ENCODE data around the gene CCDC88C. TPM values are rescaled to one million over a fixed set of nuclear protein-coding genes. Genes with fewer than 3 reads are reported as not detected.
"Not testable (repeated sequence)": the region's sequence is repeated elsewhere in the genome, so short reads cannot be mapped to it uniquely, and the experiment has no call there.

Gene CCDC88C
- total RNA-seq, 1 experiment from 2014 or later = 19.7 TPM

- no peak overlapping the region for H3K4me2 ChIP-seq (ENCODE audit: low read length)
- ChIA-PET POLR2A (ENCODE audit: unreplicated experiment) (no interaction called here), CTCF (no interaction called here)
- BruUV-seq (replicated peaks) = no TSS peak
- no peaks in the 10 kb centered on the region for H3K79me2 ChIP-seq (ENCODE audit: low read length)
- no peaks in the 10 kb centered on the region for H3K9me3 ChIP-seq (ENCODE audit: low read length)
- H3K27ac ChIP-seq (ENCODE audit: low read length) = no peak overlapping the region
- H3K27me3 ChIP-seq (ENCODE audit: low read length) = no peaks in the 10 kb centered on the region
- DNase-seq = no peak
- H2AFZ ChIP-seq (ENCODE audit: low read length) = no peak overlapping the region
- H3K4me1 ChIP-seq (ENCODE audit: insufficient read depth, low read length) = no peaks in the 10 kb centered on the region
- no peak overlapping the region for H3K4me3 ChIP-seq (ENCODE audit: low read length)
- TF ChIP-seq EZH2phosphoT487 (IDR thresholded peaks at IDR 0.05; ENCODE audit: borderline replicate concordance, low read length) = no peak
- TF ChIP-seq EZH2 (IDR thresholded peaks at IDR 0.05; ENCODE audit: low read length, unreplicated experiment) = no peak
- TF ChIP-seq CTCF (conservative IDR thresholded peaks at IDR 0.05; ENCODE audit: low read depth, low read length) = no peak
- no peak overlapping the region for H3K9ac ChIP-seq (ENCODE audit: low read length)
- intact Hi-C loops (cut with micrococcal nuclease) = no loop called here
- H3F3A ChIP-seq (ENCODE audit: low read length, unreplicated experiment) = no peaks in the 10 kb centered on the region
- no peaks in the 10 kb centered on the region for H3K9me2 ChIP-seq (replicated peaks; ENCODE audit: low read length)
- H3K36me3 ChIP-seq (ENCODE audit: low read depth, low read length) = no peaks in the 10 kb centered on the region
- H4K20me1 ChIP-seq (ENCODE audit: low read length) = no peaks in the 10 kb centered on the region
- no peak for ATAC-seq
Measured at GRCh38 chr14:91444335-91445020, 26.9 kb upstream of the CCDC88C start.

DNA sequence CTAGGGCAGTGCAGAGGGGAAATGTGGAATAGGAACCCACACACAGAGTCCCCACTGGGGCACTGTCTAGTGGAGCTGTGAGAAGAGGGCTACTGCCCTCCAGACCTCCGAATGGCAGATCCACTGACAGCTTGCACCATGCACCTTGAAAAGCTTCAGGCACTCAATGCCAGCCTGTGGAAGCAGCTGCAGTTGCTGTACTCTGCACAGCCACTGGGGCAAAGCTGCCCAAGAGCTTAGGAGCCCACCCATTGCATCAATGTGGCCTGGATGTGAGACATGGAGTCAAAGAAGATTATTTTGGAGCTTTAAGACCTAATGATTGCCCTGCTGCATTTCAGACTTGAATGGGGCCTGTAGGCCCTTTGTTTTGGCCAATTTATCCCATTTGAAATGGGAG lies 21.7 kb upstream of the CCDC88C start:
- H3K4me1 ChIP-seq (ENCODE audit: insufficient read depth, low read length) = no peaks in the 10 kb centered on the region
- no peaks in the 10 kb centered on the region for H3K27me3 ChIP-seq (ENCODE audit: low read length)
- no peaks in the 10 kb centered on the region for H3F3A ChIP-seq (ENCODE audit: low read length, unreplicated experiment)
- no peaks in the 10 kb centered on the region for H3K79me2 ChIP-seq (ENCODE audit: low read length)
- no peaks in the 10 kb centered on the region for H3K36me3 ChIP-seq (ENCODE audit: low read depth, low read length)
- H4K20me1 ChIP-seq (ENCODE audit: low read length) = no peaks in the 10 kb centered on the region
- H3K27ac ChIP-seq (ENCODE audit: low read length) = no peak overlapping the region
- no TSS peak for BruUV-seq (replicated peaks)
- intact Hi-C loops (cut with micrococcal nuclease) = no loop called here
- POLR2A ChIA-PET (ENCODE audit: unreplicated experiment) = no interaction called here
- no peak for ATAC-seq
- H3K4me3 ChIP-seq (ENCODE audit: low read length) = no peak overlapping the region
- CTCF ChIA-PET = no interaction called here
- no peak for TF ChIP-seq EZH2 (IDR thresholded peaks at IDR 0.05; ENCODE audit: low read length, unreplicated experiment)
- no peaks in the 10 kb centered on the region for H3K9me3 ChIP-seq (ENCODE audit: low read length)
- no peak overlapping the region for H3K9ac ChIP-seq (ENCODE audit: low read length)
- H3K9me2 ChIP-seq (replicated peaks; ENCODE audit: low read length) = no peaks in the 10 kb centered on the region
- H3K4me2 ChIP-seq (ENCODE audit: low read length) = no peak overlapping the region
- no peak for DNase-seq
- H2AFZ ChIP-seq (ENCODE audit: low read length) = no peak overlapping the region

DNA sequence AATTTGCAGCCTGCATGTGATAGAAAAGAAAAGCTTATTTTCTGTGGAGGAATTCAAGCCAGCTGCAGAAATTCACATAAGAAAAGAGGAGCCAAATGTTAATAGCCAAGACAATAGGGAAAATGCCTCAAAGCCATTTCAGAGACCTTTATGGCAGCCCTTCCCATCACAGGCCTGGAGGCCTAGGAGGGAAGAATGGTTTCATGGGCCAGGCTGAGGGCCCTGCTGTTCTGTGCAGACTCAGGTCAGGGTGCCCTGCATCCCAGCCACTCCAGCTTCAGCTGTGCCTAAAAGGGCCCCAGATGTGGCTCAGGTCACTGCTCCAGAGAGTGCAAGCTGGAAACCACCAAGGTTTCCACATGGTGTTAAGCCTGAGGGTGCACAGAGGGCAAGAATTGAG lies 21.2 kb upstream of the CCDC88C start:
- Histone ChIP-seq H3K79me2 (ENCODE audit: low read length) (no peaks in the 10 kb centered on the region), H4K20me1 (ENCODE audit: low read length) (no peaks in the 10 kb centered on the region), H3K27me3 (ENCODE audit: low read length) (no peaks in the 10 kb centered on the region), H3K4me3 (ENCODE audit: low read length) (no peak overlapping the region), H3K4me1 (ENCODE audit: insufficient read depth, low read length) (no peaks in the 10 kb centered on the region), H3K9me3 (ENCODE audit: low read length) (no peaks in the 10 kb centered on the region), H3K36me3 (ENCODE audit: low read depth, low read length) (no peaks in the 10 kb centered on the region), H3K9me2 (replicated peaks; ENCODE audit: low read length) (no peaks in the 10 kb centered on the region), H3K9ac (ENCODE audit: low read length) (no peak overlapping the region), H3K4me2 (ENCODE audit: low read length) (no peak overlapping the region), H3F3A (ENCODE audit: low read length, unreplicated experiment) (no peaks in the 10 kb centered on the region), H2AFZ (ENCODE audit: low read length) (no peak overlapping the region), H3K27ac (ENCODE audit: low read length) (no peak overlapping the region)
- ChIA-PET CTCF (no interaction called here), POLR2A (ENCODE audit: unreplicated experiment) (no interaction called here)
- intact Hi-C loops (cut with micrococcal nuclease) = no loop called here
- no peak for DNase-seq
- no peak for ATAC-seq
- no peak for TF ChIP-seq CTCF (conservative IDR thresholded peaks at IDR 0.05; ENCODE audit: low read depth, low read length)
- no peak for TF ChIP-seq EZH2 (IDR thresholded peaks at IDR 0.05; ENCODE audit: low read length, unreplicated experiment)
- TF ChIP-seq EZH2phosphoT487 (IDR thresholded peaks at IDR 0.05; ENCODE audit: borderline replicate concordance, low read length) = no peak
- BruUV-seq (replicated peaks) = no TSS peak

DNA sequence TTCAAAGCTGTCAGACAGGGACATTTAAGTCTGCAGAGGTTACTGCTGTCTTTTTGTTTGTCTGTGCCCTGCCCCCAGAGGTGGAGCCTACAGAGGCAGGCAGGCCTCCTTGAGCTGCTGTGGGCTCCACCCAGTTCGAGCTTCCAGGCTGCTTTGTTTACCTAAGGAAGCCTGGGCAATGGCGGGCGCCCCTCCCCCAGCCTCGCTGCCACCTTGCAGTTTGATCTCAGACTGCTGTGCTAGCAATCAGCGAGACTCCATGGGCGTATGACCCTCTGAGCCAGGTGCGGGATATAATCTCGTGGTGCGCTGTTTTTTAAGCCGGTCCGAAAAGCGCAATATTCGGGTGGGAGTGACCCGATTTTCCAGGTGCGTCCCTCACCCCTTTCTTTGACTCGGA lies 18.6 kb upstream of the CCDC88C start:
- BruUV-seq (replicated peaks); CTCF ChIA-PET; intact Hi-C loops (cut with micrococcal nuclease); POLR2A ChIA-PET (ENCODE audit: unreplicated experiment); DNase-seq; H3K9me3 ChIP-seq (ENCODE audit: low read length); H3K36me3 ChIP-seq (ENCODE audit: low read depth, low read length); H3K4me1 ChIP-seq (ENCODE audit: insufficient read depth, low read length); H3F3A ChIP-seq (ENCODE audit: low read length, unreplicated experiment); H3K27ac ChIP-seq (ENCODE audit: low read length); H2AFZ ChIP-seq (ENCODE audit: low read length); H3K9ac ChIP-seq (ENCODE audit: low read length); H3K9me2 ChIP-seq (replicated peaks; ENCODE audit: low read length); ATAC-seq; H3K4me2 ChIP-seq (ENCODE audit: low read length); H4K20me1 ChIP-seq (ENCODE audit: low read length); H3K27me3 ChIP-seq (ENCODE audit: low read length); H3K79me2 ChIP-seq (ENCODE audit: low read length); H3K4me3 ChIP-seq (ENCODE audit: low read length): not testable (repeated sequence)

All from PC-3 (cell line).